Measurements from ENCODE around the gene MACROD2. TPM values are rescaled to one million over a fixed set of nuclear protein-coding genes. Genes with fewer than 3 reads are reported as not detected.

The MACROD2 gene
- polyA plus RNA-seq, 2 of the 4 experiments (the other 2 are of a cell fraction) = 0.96 to 1.3 TPM

DNA sequence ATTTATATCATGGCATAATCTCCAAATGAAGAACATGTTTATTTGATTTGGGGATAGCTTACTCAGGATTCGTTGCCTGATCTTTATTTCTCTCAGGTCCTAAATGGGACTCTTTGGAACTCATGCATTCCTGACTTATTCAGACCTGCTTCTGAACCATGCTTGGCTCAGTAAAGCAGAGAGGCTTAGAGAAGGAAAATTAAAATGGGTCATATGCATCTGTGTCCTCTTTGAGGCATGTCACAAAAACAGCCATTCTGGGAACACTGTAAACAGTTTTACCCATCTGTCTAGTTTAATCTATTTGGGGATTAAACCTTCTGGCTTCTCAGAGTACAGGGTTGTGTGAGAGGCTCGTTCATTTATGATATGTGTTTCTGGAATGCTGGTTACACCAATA, 1560.6 kb downstream of the MACROD2 start:
- no peak for FAIRE-seq

GRCh38 chr20:15556869-15557268, 1561.6 kb downstream of the MACROD2 start:
- no peaks in the 10 kb centered on the region for H3K4me1 ChIP-seq
- H3K9me3 ChIP-seq = peaks cover 37% of the 10 kb centered on the region
- TF ChIP-seq FOXS1 (CRISPR knock-in tag; IDR thresholded peaks at IDR 0.05) = no peak
- TF ChIP-seq RFX5 (IDR thresholded peaks at IDR 0.05) = no peak
- TF ChIP-seq FOSL2 (IDR thresholded peaks at IDR 0.05) = no peak
- TF ChIP-seq FOSL2 (CRISPR knock-in tag; IDR thresholded peaks at IDR 0.05) = peak; percentile 69
- no peak for TF ChIP-seq PBX3 (IDR thresholded peaks at IDR 0.05)
- TF ChIP-seq MAFK (IDR thresholded peaks at IDR 0.05; ENCODE audit: partially characterized antibody) = peak; percentile 86
- TF ChIP-seq MAZ (IDR thresholded peaks at IDR 0.05; ENCODE audit: borderline replicate concordance, low read depth, low read length) = no peak
- no peak for TF ChIP-seq NR3C1 (IDR thresholded peaks at IDR 0.05)
- no peak for TF ChIP-seq EP300 (IDR thresholded peaks at IDR 0.05)
- no peak for TF ChIP-seq RAD21 (conservative IDR thresholded peaks at IDR 0.05 in 1 of 2, IDR thresholded peaks at IDR 0.05 in 1 of 2)
- TF ChIP-seq ZNF302 (CRISPR knock-in tag; IDR thresholded peaks at IDR 0.05) = no peak
- no peak for TF ChIP-seq TFCP2L1 (CRISPR knock-in tag; IDR thresholded peaks at IDR 0.05)
- H3K27ac ChIP-seq = no peak overlapping the region
- WGBS (ENCODE audit: missing lambda C conversion rate) = 0% methylated on average over 1 of the region's 1 CpG
- no peak overlapping the region for H3K4me3 ChIP-seq
- no peak for ATAC-seq
- H3K4me2 ChIP-seq = no peak overlapping the region
- no peak for DNase-seq (ENCODE audit: low read depth in 1 of 2, low spot score in 1 of 2)
- ChIA-PET CTCF (no interaction called here), POLR2A (no interaction called here)
- no peak for FAIRE-seq

More for the DNA sequence above, 1560.6 kb downstream of the MACROD2 start:
- TF ChIP-seq CHD4 (IDR thresholded peaks at IDR 0.05; ENCODE audit: borderline replicate concordance) (no peak), ZC3H11A (IDR thresholded peaks at IDR 0.05) (no peak), EHMT2 (IDR thresholded peaks at IDR 0.05; ENCODE audit: low read depth) (no peak)
- TF ChIP-seq, protein P1, sequence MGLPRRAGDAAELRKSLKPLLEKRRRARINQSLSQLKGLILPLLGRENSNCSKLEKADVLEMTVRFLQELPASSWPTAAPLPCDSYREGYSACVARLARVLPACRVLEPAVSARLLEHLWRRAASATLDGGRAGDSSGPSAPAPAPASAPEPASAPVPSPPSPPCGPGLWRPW (IDR thresholded peaks at IDR 0.05) = no peak
- Histone ChIP-seq H3K4me2 (no peak overlapping the region), H3K4me1 (no peaks in the 10 kb centered on the region), H3K9me3 (peaks cover 45% of the 10 kb centered on the region), H3K27ac (no peak overlapping the region), H3K4me3 (no peak overlapping the region)
- ChIA-PET POLR2A (no interaction called here), CTCF (no interaction called here)
- 0% methylated on average over 2 of the region's 2 CpGs for WGBS (ENCODE audit: missing lambda C conversion rate)
- no peak for ATAC-seq
- no peak for DNase-seq (ENCODE audit: low read depth in 1 of 2, low spot score in 1 of 2)

- H3K27ac ChIP-seq = no peak overlapping the region
- POLR2A ChIA-PET = no interaction called here
Measured at GRCh38 chr20:15561070-15561569, 1565.8 kb downstream of the MACROD2 start.

DNA sequence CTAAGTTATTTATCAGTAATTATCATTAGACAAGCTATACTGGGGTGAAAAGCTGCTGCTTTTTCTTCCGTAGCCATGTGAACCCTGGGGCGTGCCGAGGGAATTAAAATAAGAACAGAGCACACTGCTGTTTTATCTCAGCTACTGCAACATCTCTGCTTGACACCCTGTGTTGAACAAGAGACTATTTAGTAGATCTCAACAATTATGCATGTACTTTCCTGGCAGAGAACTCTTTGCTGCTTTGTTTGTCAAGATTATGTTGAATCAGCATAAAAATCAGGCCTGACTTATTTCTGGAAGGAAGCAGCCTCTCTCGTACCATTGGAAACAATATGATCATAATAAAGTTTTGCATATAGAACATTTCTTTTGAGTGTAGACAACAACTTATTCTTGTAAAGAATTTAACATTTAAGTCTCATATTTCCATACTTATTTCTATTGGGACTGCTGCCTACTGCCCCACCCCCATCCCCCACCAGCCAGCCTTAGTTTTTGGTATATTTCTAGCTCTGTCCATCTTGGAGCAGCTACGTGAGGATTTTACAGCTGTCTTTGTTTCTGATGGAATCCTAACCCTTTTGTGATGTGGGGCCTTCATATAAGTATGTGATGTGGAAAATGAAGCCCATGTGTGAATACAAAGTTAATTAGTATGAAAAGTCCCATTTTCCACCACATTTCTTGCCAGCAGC, 1566.5 kb downstream of the MACROD2 start:
- ATAC-seq (no peak), DNase-seq (ENCODE audit: low read depth in 1 of 2, low spot score in 1 of 2) (no peak), FAIRE-seq (no peak)
- POLR2A ChIA-PET = no interaction called here
- no peak overlapping the region for H3K4me3 ChIP-seq
- no peak overlapping the region for H3K27ac ChIP-seq
- peaks cover 12% of the 10 kb centered on the region; the same call in 2 of the 3 replicates for H3K9me3 ChIP-seq
- H3K4me1 ChIP-seq = no peaks in the 10 kb centered on the region
- TF ChIP-seq MAFK (IDR thresholded peaks at IDR 0.05; ENCODE audit: partially characterized antibody) (peak; percentile 92), ZC3H11A (IDR thresholded peaks at IDR 0.05) (no peak)
- no peak overlapping the region for H3K4me2 ChIP-seq
- 40% methylated on average over 5 of the region's 5 CpGs for WGBS (ENCODE audit: missing lambda C conversion rate)
- CTCF ChIA-PET = no interaction called here

More at GRCh38 chr20:15561070-15561569, 1565.8 kb downstream of the MACROD2 start:
- FAIRE-seq = no peak
- CTCF ChIA-PET = no interaction called here
- ATAC-seq = no peak
- 26% methylated on average over 3 of the region's 3 CpGs for WGBS (ENCODE audit: missing lambda C conversion rate)
- no peak for DNase-seq (ENCODE audit: low read depth in 1 of 2, low spot score in 1 of 2)
- Histone ChIP-seq H3K9me3 (peaks cover 15% of the 10 kb centered on the region; the same call in 2 of the 3 replicates), H3K4me3 (no peak overlapping the region), H3K4me1 (no peaks in the 10 kb centered on the region), H3K4me2 (no peak overlapping the region)
- no peak for TF ChIP-seq ZFP36 (IDR thresholded peaks at IDR 0.05; ENCODE audit: borderline replicate concordance, partially characterized antibody)

Data from A549 (cell line).